Hepatocyte (in vitro differentiated cells): ENCODE measurements around the gene AFAP1. TPM values are rescaled to one million over a fixed set of nuclear protein-coding genes. Genes with fewer than 3 reads are reported as not detected.

ENCODE experiments used
- DNase-seq: peaks from one replicate; pipeline ENCODE4 v3.0.0-alpha.2; 2016; ENCODE audit warnings: low spot score
- H2AFZ ChIP-seq: fragments of 200-600 bp; sonication (generic); 2 replicates; pipeline ENCODE4 v1.6.0; 2016; ENCODE audit warnings: antibody characterized with exemption, mild to moderate bottlenecking
- H3K27ac ChIP-seq: fragments of 200-600 bp; sonication (generic); 2 replicates; pipeline ENCODE4 v1.5.1; 2016; ENCODE audit warnings: mild to moderate bottlenecking
- H3K27me3 ChIP-seq: fragments of 200-600 bp; sonication (generic); 2 replicates; pipeline ENCODE4 v1.6.1; 2016
- H3K36me3 ChIP-seq: fragments of 200-600 bp; sonication (generic); replicated peaks from 2 replicates; pipeline ENCODE4 v1.5.1; 2016; ENCODE audit warnings: low read depth; ENCODE audit not compliant: insufficient read depth
- H3K4me1 ChIP-seq: fragments of 200-600 bp; sonication (generic); 2 replicates; pipeline ENCODE4 v1.5.1; 2016; ENCODE audit warnings: mild to moderate bottlenecking, moderate library complexity; ENCODE audit not compliant: insufficient read depth
- H3K4me2 ChIP-seq: fragments of 200-600 bp; sonication (generic); 2 replicates; pipeline ENCODE4 v1.6.0; 2016
- H3K4me3 ChIP-seq: fragments of 200-600 bp; sonication (generic); 2 replicates; pipeline ENCODE4 v1.5.1; 2016; ENCODE audit warnings: mild to moderate bottlenecking
- H3K79me2 ChIP-seq: fragments of 200-600 bp; sonication (generic); 2 replicates; pipeline ENCODE4 v1.6.0; 2017; ENCODE audit warnings: mild to moderate bottlenecking
- H3K9me2 ChIP-seq: fragments of 200-600 bp; sonication (generic); replicated peaks from 2 replicates; pipeline ENCODE4 v1.6.0; 2017; ENCODE audit warnings: mild to moderate bottlenecking; ENCODE audit not compliant: insufficient read depth
- H3K9me3 ChIP-seq: fragments of 200-600 bp; sonication (generic); 2 replicates; pipeline ENCODE4 v1.5.1; 2016; ENCODE audit warnings: low read depth, mild to moderate bottlenecking
- H4K20me1 ChIP-seq: fragments of 200-600 bp; sonication (generic); 2 replicates; pipeline ENCODE4 v1.6.0; 2016; ENCODE audit warnings: mild to moderate bottlenecking; ENCODE audit not compliant: insufficient read depth, poor library complexity, severe bottlenecking
- EZH2 ChIP-seq: fragments of 200-600 bp; sonication (generic); IDR thresholded peaks from 2 replicates; pipeline ENCODE4 v1.6.1; 2016; ENCODE audit warnings: antibody characterized with exemption, mild to moderate bottlenecking, borderline replicate concordance
- EZH2phosphoT487 ChIP-seq: fragments of 200-600 bp; sonication (generic); IDR thresholded peaks from one replicate; pipeline ENCODE4 v1.6.1; 2018; ENCODE audit warnings: antibody characterized with exemption, mild to moderate bottlenecking, low read depth, moderate library complexity; ENCODE audit not compliant: unreplicated experiment, severe bottlenecking
- WGBS: methylation state at CpG from one replicate; pipeline ENCODE4 v1.1.6; 2016; ENCODE audit warnings: low lambda C conversion rate; ENCODE audit errors: missing lambda C conversion rate; 5-methylcytosine and 5-hydroxymethylcytosine counted together
- polyA plus RNA-seq: library from polyadenylated mRNA; unstranded; fragments of >200 nt; fragmentation: Nextera tagmentation; extraction: Ambion mirVana; gene quantifications from 2 replicates; pipeline ENCODE4 v1.2.1, GENCODE V29; 2016
- total RNA-seq: library from RNA; depleted of rRNA; stranded (reverse); fragments of >200 nt; gene quantifications from 2 replicates; pipeline ENCODE4 v1.2.3, GENCODE V29; 2014
- TF ChIP-seq, protein P1 (sequence below): fragments of 200-600 bp; sonication (generic); IDR thresholded peaks from 2 replicates; pipeline ENCODE4 v1.5.1; 2016; ENCODE audit warnings: antibody characterized with exemption, mild to moderate bottlenecking; ENCODE audit not compliant: poor library complexity

Gene AFAP1
- total and polyA plus RNA-seq, 2 experiments from 2014 or later = 9.3 to 16.2 TPM

DNA sequence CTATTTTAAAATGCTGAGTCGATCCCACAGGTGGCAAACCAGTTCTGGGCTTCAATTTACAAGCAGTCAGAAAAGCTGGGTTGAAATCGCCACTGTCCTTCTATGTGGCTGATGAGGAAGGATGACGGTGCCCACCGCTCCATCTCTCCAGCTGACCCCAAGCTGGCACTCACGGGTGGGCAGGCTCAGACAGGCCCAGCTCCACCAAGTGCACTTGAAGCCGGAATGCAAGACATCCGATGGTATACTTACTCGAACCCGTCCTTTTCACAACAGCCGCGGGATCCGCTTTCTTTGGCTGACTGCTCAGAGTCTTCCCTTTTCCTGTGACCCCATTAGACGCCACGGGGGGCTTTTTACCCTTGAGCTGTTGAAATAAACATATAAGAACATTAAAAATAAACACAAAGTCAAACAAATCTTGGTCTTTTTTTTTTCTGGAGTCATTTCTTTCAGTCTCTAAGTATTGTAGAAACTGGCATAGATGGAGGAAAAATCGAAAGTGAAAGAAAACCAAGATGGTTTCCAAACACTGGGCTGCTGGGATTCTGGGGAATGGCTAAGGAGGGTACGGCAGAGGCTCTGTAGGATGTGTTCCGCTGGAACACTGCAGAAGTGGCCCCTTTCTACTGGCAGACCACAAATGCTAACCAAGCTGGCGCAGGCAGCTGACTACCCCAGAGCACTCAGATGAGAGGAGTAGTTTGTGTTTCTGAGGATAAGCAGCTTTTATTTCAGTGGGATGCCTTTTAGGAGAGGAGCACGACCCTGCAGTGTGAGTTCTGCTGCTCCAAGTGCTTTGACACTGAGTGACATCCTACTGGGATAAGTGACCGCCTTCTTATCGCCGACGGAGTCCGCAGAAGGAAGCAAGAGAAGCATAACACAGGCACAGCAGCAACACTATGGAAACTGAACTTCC is 160.9 kb downstream of the AFAP1 start:
- Histone ChIP-seq H3K27me3 (no peaks in the 10 kb centered on the region), H2AFZ (no peak overlapping the region), H3K9me2 (no peaks in the 10 kb centered on the region), H3K4me1 (no peaks in the 10 kb centered on the region), H3K9me3 (no peaks in the 10 kb centered on the region), H3K36me3 (no peaks in the 10 kb centered on the region), H3K4me3 (no peak overlapping the region), H3K27ac (no peak overlapping the region), H3K79me2 (no peaks in the 10 kb centered on the region), H3K4me2 (no peak overlapping the region), H4K20me1 (no peaks in the 10 kb centered on the region)
- TF ChIP-seq, protein P1, sequence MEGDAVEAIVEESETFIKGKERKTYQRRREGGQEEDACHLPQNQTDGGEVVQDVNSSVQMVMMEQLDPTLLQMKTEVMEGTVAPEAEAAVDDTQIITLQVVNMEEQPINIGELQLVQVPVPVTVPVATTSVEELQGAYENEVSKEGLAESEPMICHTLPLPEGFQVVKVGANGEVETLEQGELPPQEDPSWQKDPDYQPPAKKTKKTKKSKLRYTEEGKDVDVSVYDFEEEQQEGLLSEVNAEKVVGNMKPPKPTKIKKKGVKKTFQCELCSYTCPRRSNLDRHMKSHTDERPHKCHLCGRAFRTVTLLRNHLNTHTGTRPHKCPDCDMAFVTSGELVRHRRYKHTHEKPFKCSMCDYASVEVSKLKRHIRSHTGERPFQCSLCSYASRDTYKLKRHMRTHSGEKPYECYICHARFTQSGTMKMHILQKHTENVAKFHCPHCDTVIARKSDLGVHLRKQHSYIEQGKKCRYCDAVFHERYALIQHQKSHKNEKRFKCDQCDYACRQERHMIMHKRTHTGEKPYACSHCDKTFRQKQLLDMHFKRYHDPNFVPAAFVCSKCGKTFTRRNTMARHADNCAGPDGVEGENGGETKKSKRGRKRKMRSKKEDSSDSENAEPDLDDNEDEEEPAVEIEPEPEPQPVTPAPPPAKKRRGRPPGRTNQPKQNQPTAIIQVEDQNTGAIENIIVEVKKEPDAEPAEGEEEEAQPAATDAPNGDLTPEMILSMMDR = no peak
- no peak for TF ChIP-seq EZH2phosphoT487
- no peak for DNase-seq
- 91% methylated on average over 24 of the region's 24 CpGs for WGBS

DNA sequence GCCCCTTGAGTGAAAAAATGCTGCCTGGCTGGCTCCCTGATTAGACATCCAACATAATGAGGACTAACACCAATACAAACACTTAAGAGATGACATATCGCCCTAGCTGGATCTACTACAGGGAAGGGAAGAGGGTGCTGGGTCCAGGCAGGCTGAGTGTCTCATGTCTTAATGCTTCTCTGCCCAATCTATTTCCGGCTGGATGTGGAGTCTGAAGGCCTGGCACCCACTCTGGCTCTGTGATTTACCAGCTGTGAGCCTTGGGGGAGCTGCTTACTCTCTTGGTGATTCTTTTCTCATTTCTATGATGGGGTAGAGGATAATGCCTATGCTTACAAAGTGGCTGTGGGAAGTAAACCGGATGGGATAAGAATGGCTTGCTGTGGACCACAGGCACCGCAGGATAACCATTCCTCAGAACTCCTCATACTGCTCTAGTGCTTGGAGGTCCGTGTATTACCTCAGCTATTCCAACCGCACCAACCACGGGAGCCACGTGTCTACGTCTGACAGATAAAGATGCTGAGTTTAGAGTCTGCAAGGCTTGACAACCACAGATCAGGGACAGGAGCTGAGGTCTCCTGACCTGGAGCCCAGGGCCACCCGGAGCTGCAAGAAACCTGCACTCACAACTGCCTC is 161.7 kb downstream of the AFAP1 start:
- no peak for DNase-seq
- TF ChIP-seq EZH2 (no peak), EZH2phosphoT487 (no peak)
- TF ChIP-seq, protein P1 = no peak
- Histone ChIP-seq H3K27me3 (no peaks in the 10 kb centered on the region), H3K36me3 (no peaks in the 10 kb centered on the region), H3K9me2 (no peaks in the 10 kb centered on the region), H3K27ac (no peak overlapping the region), H3K4me3 (no peak overlapping the region), H3K79me2 (no peaks in the 10 kb centered on the region), H3K4me2 (no peak overlapping the region), H2AFZ (no peak overlapping the region), H3K9me3 (no peaks in the 10 kb centered on the region), H3K4me1 (no peaks in the 10 kb centered on the region), H4K20me1 (no peaks in the 10 kb centered on the region)
- 94% methylated on average over 10 of the region's 10 CpGs for WGBS

DNA sequence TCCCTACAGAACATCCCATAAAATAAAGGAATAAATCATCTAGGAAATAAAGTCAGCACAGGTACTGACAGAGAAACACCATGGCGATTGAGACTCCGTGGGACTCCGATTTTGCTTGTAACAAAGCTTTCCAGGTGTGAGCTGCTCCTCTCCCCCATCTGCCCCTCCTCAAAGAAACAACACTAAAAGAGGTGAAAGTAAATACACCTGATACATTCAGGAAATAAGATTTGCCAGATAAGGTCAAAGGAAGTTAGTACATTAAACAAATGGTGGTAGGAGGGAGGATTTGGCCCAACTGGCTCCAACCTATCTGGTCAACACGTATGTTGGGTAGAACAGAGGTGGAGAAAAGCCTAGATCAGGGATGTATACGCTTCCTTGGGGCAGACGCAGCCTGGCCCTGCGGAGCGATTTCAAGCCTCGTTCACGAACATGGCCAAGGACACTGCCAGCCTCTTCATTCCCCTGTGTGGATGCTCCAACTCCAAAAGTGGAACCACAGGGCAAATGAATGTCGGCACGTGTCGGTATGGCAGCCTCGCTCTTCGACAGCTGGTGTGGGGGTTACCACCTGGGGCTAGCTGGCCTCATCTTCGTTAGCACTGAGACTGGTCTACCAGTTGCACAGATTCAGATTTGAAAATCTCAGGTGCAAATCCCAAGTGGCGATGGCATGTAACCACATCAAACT is 162.5 kb downstream of the AFAP1 start:
- Histone ChIP-seq H3K4me2 (no peak overlapping the region), H3K9me3 (no peaks in the 10 kb centered on the region), H3K4me1 (no peaks in the 10 kb centered on the region), H3K4me3 (no peak overlapping the region), H3K27ac (no peak overlapping the region), H4K20me1 (no peaks in the 10 kb centered on the region), H3K27me3 (no peaks in the 10 kb centered on the region), H3K9me2 (no peaks in the 10 kb centered on the region), H2AFZ (no peak overlapping the region), H3K36me3 (no peaks in the 10 kb centered on the region), H3K79me2 (no peaks in the 10 kb centered on the region)
- TF ChIP-seq, protein P1 = no peak
- TF ChIP-seq EZH2phosphoT487 = no peak
- no peak for TF ChIP-seq EZH2
- WGBS = 97% methylated on average over 17 of the region's 17 CpGs
- no peak for DNase-seq
